HG03378 (cell line): ENCODE measurements around the gene CITED1.

Experiments used
- ATAC-seq: cut with Tn5 transposase; IDR thresholded peaks from one replicate; pipeline ENCODE4 v1.9.1; 2021; ENCODE audit warnings: mild to moderate bottlenecking, moderate library complexity; ENCODE audit not compliant: unreplicated experiment

The CITED1 gene

DNA sequence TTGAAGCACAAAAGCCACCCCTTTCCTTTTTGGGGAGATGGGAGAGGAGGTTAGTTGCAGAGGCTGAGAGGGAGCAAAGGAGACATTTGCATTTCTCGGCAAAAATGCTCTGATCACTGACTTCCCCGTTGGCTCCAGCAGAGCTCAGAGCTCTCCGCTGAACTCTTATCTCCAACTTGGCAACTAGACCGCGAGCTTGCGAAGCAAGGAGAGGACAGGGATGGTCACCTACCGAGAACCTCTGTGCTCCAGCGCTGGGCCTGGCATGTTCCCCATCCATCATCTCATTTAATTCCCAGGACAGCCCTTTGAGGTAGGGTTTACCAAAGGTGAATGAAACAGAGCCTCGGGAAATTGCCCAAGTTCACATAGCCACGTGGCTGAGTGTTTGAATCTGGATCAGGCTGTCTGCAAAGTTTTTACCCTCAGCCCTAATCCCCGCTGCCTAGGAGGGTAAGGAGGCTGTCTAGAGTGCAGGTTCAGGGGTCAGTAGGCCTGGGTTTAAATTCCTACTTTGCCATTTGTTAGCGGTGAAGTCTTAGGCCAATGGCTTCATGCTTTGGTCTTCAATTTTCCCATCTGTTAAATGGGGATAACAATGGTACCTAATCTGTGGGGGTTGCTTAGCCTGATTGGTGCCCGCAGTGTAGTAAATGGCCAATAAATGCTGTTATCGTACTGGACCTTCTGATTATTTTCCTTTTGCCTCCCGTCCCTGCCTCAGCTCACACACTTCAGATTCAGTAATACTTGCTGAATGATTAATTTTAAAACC lies 3.8 kb upstream of the CITED1 start:
- no peak for ATAC-seq

DNA sequence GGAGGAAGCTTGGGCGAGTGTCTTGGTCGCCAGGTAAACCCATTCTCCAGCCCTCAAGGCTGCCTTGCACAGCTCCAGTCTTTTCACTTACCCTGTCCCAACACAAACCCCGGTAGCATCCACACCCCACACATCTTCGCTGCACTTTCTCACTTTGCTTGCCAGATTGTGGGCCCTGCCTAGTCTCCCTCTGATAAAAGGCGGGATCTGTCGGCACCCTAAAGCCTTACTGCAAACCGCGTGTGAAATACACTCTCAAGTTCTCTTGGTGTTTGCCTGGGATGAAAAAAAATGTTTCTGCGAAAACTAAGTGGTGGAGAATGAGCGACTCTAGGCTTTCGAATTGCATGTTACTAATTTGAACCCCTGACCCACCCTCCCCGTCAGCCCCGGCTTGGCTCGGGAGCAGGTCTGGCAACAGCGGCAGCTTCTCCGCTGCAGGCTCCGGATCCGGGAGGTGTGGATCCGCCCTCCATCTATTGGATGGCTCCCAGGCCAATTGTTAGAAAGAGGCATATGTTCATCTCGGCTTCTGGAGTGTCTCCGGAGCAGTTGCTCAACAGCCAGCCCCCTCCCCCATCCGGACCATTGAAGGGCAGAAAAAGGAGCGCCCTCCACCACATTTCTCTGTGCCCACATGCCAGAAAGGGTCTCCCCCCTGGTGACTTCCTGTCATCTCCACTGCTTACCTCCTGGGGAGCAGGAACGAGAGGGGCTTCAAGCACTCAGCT lies 3.0 kb upstream of the CITED1 start:
- no peak for ATAC-seq

DNA sequence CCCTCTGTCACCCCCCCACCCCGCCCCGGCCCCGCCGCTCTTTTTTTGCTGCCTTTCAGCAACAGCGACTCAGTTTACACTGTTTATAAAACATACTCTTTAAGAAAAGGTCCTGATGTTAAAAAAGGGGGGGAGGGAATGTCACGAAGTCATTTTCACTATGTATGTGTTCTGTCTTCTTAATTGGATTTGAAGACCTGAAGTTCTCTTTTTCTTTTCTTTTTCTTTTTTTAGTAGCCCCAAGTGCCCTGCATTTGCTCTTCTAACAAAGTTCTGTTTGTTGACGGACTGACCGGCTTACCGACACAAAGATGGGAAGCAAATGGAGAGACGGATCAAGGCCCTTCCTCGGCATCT lies 2.5 kb upstream of the CITED1 start:
- ATAC-seq, result no peak

DNA sequence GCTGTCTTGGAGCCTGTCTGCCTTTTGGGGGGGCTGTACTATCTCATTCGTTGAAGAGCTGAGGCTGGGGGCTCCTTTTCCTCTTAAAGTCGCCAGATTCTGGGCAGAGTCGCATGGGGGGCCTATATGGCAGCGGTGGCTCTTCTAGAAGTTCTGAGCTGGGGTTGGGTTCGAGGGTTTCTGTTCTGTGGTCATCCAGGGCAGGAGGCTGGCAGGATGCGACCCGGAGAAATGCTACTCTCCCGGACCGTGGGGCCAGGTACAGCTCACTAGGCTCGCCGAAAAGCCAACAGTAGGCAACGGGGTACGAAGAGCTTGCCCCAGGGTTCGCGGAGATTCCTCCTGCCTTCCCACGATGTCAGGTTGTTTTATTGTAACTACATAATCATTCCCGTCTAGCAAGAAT lies 1.9 kb upstream of the CITED1 start:
- no peak for ATAC-seq

DNA sequence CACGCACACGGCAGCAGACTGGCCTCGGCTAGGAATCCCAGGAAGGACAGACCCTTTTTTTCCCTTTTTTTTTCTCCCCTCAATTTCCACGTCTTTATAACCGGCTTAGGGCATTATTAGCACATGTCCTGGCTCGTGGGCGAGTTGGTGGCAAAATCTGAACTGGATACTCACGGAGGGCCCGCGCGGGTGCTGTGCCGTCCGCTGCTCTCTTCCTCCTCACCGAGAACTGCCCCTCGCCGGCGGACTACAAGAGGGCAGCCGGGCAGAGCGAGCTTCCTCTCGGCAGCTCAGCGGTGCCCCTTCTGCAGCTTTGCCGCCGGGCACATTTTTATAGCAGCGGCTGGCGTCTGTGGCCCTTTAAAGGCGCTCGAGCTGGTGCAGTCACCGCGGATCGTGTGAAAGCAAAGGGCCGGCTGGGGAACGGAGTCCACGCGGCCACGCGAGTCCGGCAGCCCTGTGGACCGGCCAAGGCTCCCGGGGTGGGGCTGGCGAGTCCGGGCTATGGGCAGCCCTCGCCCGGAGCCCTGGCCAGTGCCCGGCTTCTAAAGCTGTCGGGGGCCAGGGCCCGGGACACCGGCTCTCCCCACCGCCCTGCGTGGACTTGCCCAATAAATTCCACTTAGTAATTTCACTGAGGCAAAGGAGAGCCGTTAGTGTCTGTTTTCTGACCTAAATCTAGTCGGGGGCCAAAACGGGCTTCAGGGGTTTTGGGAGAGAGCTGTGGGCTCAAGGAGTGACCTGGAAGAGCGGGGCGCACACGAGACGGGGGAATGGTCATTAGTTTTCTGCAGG lies 1.3 kb upstream of the CITED1 start:
- peak; percentile 67 for ATAC-seq

DNA sequence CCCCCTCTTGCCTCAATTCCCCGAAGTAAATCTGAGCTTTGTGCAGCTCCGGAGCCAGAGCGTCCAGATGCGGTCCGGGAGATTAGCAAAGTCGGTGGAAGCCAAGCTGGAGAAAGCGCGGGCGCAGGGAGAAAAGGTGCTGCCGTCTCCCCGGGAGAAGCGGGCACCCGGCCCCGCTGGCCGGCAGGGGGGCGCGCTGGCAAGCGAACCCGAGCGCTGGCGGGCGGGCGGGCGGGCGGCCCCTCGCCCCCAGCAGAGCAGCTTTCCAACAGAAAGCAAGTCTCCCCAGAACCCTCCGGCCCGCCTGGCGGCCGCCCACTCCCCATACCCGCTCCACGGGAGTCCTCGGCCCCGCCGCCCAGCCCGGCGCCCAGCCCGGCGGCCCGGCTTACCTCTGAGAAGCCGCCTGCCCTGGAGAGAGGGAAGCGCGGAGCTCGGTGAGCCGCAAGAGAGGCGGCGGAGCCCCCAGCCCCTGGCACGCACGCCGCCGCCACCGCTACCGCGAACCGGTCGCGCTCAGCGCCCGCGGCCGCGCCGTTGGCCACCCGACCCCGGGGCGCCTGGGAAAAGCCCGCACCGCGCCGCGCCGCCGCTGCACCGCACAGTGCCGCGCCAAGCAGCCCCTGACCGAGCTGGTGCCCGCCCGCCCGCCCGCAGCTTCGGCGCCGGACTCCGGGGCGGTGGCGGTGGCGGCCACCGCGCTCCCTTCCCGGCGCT lies 529 bp upstream of the CITED1 start:
- peak; percentile 8 for ATAC-seq

DNA sequence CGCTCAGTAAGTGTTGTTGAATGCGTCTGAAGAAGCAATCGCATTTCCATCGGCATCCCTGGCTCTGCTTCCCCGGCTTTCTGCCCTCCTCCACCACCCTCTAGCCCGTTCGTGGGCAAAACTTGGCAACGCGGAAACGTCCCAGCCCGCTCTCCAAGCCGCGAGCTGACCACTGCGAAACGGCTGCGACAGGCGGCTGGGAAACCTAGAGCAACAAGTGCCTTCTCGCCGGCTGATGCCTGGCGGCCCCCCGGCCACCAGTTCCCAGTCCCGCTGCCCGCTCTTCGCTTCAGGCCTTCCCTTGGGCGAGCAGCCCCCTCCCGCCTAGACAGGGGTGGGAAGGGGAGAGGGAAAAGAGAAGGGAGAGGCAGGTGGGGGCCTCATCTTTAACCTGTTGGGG lies 837 bp downstream of the CITED1 start:
- no peak for ATAC-seq

DNA sequence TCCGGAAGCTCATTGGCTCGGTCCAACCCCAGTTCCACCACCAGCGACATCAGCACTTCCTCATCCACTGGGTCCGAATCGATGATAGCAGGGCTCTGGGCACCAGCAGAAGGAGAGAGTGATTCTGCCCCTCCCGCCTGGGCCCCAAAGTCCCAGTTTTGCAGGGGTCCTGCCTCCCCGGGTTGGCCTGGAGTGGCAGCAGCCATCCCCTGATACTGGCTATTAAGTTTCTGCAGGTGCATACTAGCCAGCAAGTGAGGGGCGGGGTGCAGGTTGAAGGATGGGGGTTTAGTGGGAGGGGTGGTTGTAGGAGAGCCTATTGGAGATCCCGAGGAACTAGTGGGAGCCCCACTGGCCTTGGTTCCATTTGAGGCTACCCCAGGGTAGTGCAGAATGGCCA lies 3.9 kb downstream of the CITED1 start:
- no peak for ATAC-seq

DNA sequence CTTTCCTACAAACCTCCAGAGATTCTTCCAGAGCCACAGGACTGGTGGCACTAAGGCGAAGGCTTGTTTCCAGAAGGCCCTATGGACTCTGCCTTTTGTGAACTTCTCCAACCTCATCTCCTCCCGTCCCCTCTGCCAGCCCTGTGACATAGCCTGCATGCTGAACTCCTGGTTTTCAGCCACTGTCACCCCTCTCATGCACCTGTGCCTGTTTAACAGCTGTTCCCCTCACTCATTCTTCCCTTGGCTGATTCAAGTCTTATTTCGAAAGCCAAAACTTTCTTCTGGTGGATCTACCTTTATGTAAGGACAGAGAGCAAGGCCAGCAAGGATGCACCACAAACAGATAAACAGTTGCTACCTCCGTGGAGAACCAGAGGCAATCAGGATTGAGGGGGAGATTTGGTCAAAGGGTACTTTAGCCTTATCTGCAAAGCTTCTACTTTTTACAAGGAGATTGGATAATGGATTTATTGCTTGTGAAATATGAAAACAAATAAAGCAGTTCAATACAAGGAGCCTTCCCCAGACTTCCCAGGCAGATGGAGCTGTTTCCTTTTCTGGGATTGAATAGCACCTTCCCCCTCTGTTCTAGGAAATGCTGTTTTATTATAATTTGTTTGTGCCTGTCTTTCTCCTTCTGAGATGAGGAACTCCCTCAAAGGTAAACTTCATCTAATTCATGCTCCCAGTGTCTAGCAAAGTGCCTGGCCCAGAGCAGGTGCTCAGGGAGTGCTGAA lies 5.7 kb downstream of the CITED1 start:
- ATAC-seq, result no peak

DNA sequence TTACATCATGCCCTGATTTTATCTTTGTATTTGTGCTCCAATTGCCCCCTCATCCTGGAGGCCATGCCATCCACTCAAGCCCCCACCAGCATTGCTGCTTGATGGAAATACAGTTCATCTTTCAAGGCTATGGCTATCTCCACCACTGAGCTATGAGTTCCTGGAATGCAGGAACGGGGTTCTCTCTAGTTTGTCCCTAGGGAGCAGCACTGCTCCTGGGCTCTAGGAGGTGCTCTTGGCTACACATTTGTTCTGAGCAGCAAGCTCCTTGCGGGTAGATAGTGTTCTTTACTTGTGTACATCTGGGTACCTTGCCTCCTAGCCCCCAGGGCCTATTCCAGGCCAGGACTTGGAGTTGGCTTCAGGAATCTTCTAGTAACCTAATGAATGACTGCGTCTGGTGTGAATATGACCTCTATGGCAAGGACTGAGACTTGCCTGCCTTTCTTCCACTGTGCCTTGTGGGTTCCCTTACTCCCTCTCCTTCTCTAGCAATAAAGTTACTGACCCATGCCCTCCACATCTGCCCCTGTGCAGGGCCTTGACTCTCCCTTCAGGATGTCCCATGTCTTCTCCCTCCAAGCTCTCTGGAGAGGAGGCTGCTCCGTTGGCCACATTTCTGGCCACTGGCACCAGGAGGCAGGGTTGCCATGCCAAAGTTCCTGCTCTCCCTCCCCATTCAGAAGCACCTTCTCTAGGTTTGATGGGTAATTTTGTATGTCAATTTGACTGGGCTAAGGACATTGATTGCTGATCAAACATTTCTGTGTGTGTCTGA lies 7.6 kb downstream of the CITED1 start:
- no peak for ATAC-seq

DNA sequence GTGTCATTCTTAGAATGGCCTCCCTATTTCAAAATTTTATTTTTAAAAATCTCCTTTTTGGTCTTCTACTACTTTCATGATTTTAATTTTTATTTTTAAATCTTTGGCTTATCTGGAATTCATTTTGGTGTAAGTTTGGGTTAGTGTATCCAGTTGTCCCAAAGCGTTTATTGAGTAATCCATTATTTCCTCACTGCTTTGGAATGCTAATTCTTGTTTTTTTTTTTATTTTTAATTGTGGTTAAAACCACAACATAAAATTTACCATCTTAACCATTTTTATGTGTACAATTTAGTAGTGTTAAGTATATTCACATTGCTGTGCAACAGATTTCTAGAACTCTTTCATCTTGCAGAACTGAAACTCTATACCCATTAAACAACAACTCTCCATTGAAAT lies 8.7 kb downstream of the CITED1 start:
- no peak for ATAC-seq

DNA sequence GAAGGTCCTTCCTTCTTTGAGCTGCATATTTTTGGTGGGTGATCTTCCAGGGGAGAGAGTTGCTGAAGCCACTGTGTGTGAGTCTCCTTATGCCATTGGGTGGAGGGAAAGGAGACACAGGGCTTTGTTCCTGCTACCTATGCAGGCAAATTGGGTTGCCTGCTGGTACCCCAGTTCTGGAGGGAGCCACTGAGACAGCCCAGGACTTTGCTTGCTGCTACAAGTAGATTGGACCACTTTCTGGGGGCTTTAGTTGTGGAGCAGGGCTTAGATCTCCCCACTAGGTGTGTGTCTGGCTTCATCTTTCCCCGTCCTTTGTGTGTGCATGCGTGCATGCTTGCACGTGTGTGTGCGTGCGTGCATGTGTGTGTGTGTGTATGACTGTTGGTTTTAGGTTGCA lies 10.0 kb downstream of the CITED1 start:
- ATAC-seq, result no peak

DNA sequence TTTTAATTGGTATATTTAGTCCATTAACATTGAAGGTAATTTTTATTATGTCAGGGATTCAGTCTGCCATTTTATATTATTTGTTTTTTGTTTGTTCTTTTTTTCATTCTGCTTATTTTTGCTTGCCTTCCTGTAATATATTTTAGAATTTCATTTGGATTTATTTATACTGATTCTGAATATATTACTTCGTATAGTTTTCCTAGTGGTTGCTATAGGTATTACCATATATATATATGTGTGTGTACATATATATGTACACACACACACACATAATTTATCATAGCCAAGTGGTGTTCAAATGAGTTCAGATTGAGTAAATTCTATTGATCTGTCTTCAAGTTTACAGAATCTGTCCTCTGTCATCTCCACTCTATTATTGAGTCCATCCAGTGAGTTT lies 11.2 kb downstream of the CITED1 start:
- no peak for ATAC-seq

DNA sequence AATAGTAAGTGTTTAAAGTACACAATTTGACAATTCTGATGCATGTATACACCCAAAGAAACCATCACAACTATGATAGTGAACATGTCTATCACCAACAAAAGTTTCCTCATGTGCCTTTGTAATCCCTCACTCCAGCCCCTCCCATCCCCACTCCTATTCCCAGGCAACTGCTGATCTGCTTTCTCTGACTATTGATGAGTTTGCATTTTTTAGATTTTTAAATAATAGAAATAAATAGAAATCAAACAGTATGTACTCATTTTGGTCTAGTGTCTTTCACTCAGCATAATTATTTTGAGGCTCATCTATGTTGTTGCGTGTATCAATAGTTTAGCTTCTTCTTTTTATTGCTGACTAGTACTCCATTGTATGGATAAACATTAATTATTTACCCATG lies 23.4 kb downstream of the CITED1 start:
- no peak for ATAC-seq

DNA sequence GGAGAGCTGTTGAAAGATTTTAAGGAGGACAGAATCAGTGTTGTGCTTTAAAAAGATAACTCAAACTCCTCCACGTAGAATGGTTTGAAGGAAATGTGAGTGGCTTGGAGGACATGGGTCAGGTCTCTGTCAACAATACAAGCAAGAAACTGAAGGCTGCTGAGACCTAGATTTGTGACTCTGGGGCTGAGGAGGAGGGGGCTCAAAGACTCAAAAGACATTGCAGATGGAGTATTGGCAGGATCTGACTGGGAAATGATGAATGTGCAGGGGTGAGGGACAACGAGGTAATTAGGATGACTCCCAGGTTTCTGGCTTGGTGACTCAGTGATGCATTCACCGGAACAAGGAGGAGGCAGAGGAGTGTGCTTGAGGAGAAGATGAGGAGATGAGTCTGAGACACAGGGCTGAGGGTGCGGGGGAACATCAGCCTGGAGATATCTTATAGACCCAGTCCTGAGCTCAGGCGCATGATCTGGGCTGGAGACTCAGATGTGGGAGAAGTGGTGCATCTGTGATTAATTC lies 25.3 kb downstream of the CITED1 start:
- ATAC-seq, result no peak

DNA sequence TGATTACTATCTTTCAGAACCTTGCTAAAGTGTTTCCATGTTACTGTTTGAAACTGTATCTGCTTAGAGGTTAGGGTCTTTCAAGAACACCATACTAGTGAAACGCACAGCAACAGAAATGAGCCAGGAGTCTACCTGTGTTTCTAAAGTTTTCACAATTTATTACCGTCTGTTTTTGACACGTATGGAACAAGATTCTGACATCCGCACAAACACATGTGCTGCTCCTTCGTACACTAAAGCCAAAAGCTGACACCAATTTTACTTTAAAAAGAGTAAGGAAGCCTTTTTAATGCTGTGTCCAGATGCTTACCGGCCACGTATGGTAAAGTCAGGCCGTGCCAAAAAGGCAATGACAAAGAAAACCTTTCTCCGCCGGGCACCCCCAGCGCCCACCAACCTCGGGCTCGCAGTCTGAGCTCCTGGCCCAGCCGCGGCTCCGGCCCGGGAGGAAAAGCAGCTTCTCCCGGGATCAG lies 29.2 kb downstream of the CITED1 start:
- no peak for ATAC-seq

DNA sequence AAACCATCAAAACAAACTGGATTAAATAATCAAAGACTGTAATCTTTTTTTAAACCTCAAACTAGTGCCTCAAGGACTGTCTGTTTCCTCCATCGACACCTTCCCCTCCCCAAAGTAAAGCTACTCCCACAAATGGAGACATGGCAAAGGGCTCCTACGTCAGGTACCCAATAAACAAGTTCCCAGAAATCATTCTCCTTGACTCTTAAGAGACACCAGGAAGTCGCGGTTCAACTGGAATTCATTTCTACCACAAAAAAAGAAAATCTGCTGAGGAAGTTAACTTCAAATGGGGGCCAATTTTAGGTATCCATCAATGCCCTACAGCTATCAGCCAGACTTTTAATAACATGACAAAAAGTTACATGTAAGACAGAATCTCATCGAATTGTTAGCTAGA lies 31.2 kb downstream of the CITED1 start:
- ATAC-seq, result no peak

DNA sequence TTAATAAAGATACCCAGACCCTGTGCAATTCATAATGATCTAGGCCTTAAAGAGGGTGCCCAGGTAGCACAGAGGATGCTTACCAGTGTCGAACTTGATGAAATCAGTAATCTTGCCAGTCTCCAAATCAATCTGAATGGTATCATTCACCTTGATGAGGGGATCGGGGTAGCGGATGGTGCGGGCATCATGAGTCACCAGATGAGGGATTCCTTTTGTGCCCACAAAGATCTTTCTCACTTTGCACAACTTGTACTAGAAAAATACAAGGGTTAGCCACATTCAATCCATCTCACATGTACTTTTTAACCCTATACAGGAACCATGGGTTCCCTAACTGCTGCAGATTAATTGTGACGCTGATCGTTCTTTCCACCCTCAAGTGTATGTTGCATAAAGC lies 32.0 kb downstream of the CITED1 start:
- no peak for ATAC-seq

DNA sequence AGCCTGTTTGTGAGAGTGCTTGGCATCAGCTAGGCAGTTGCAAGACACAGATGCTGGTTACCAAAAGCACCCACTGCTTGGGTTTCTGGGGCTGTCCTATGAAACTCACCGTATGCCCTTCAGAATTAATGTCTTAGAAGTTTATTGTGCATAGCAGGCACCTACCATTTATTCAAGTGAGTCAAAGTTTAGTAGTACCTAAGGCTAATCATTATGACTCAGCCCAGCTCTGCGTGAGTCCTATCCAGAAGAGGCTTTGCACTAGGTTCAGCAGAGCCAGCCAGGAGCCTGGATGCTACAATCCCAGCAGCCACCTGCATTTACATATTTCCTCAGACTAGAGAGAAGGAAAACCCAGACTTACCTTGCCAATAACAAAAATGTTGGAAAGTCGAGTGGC lies 32.8 kb downstream of the CITED1 start:
- no peak for ATAC-seq
